ENCODE measurements around the gene INHBB.

Gene INHBB

GRCh38 chr2:120360307-120360855, 14.4 kb downstream of the INHBB start:
- DNase-seq = no peak

- no peak for DNase-seq
These were observed 17.0 kb downstream of the INHBB start for GRCh38 chr2:120362926-120363325.

GRCh38 chr2:120365236-120365793, 19.4 kb downstream of the INHBB start:
- DNase-seq = no peak

GRCh38 chr2:120366698-120367097, 20.8 kb downstream of the INHBB start:
- DNase-seq = no peak

GRCh38 chr2:120367221-120367620, 21.3 kb downstream of the INHBB start:
- DNase-seq = no peak

GRCh38 chr2:120367649-120368048, 21.7 kb downstream of the INHBB start:
- DNase-seq = peak; percentile 8

GRCh38 chr2:120368086-120368485, 22.1 kb downstream of the INHBB start:
- DNase-seq = no peak

GRCh38 chr2:120369250-120369649, 23.3 kb downstream of the INHBB start:
- no peak for DNase-seq

GRCh38 chr2:120371969-120372625, 26.2 kb downstream of the INHBB start:
- no peak for DNase-seq

GRCh38 chr2:120372816-120373215, 26.9 kb downstream of the INHBB start:
- DNase-seq = no peak

GRCh38 chr2:120373424-120373823, 27.5 kb downstream of the INHBB start:
- DNase-seq = no peak

- no peak for DNase-seq
These were observed 28.9 kb downstream of the INHBB start for GRCh38 chr2:120374821-120375220.

GRCh38 chr2:120375251-120376020, 29.5 kb downstream of the INHBB start:
- DNase-seq = no peak

GRCh38 chr2:120376101-120376500, 30.2 kb downstream of the INHBB start:
- no peak for DNase-seq

GRCh38 chr2:120376679-120377640, 31.0 kb downstream of the INHBB start:
- DNase-seq = no peak

- no peak for DNase-seq
These were observed 32.7 kb downstream of the INHBB start for GRCh38 chr2:120378605-120379004.

- no peak for DNase-seq
These were observed 34.3 kb downstream of the INHBB start for GRCh38 chr2:120379916-120380893.

GRCh38 chr2:120381192-120381591, 35.3 kb downstream of the INHBB start:
- no peak for DNase-seq

GRCh38 chr2:120381661-120382060, 35.7 kb downstream of the INHBB start:
- DNase-seq = no peak

- no peak for DNase-seq
These were observed 36.7 kb downstream of the INHBB start for GRCh38 chr2:120382541-120383144.

- DNase-seq = no peak
These were observed 37.3 kb downstream of the INHBB start for GRCh38 chr2:120383191-120383590.
